Panc1 (cell line): ENCODE measurements around the gene ZNF761. TPM values are rescaled to one million over a fixed set of nuclear protein-coding genes. Genes with fewer than 3 reads are reported as not detected.
"Not testable (repeated sequence)": the region's sequence is repeated elsewhere in the genome, so short reads cannot be mapped to it uniquely, and the experiment has no call there.

ENCODE experiments used
- ATAC-seq: fragments of 200-7000 bp; cut with Tn5 transposase; 2 replicates; pipeline ENCODE4 v1.9.1; 2020; ENCODE audit warnings: mild to moderate bottlenecking, moderate library complexity
- BruUV-seq: library from RNA; stranded (reverse); fragments of 400-500 nt; replicated peaks from 2 replicates; lab custom pipeline; 2021; lab: Mats Ljungman, UMichigan
- CTCF ChIA-PET: fragments of 300-600 bp; sonication (Branson Sonifier 250); formaldehyde crosslinking; loops from one replicate; lab custom pipeline; 2022; ENCODE audit warnings: antibody characterized with exemption; lab: Charles Lee
- POLR2A ChIA-PET: fragments of 300-600 bp; sonication (Branson Sonifier 250); formaldehyde crosslinking; loops from one replicate; lab custom pipeline; 2022; ENCODE audit warnings: antibody characterized with exemption; lab: Charles Lee
- DNase-seq: peaks from one replicate; pipeline ENCODE4 v3.0.0-alpha.2; 2010; ENCODE audit warnings: low read depth, low spot score
- H3K27ac ChIP-seq: 2 replicates; pipeline ENCODE4 v1.5.1; 2011; ENCODE audit warnings: mild to moderate bottlenecking, low read length, inconsistent platforms
- H3K27me3 ChIP-seq: fragments of 200-500 bp; sonication (Bioruptor generic); 2 replicates; pipeline ENCODE4 v1.6.0; 2014; ENCODE audit warnings: low read length, inconsistent platforms; ENCODE audit not compliant: control insufficient read depth, insufficient read depth
- H3K36me3 ChIP-seq: fragments of 200-500 bp; sonication (Bioruptor generic); 2 replicates; pipeline ENCODE4 v1.5.1; 2014; ENCODE audit warnings: inconsistent platforms, mild to moderate bottlenecking, low read length, moderate library complexity; ENCODE audit not compliant: control insufficient read depth, insufficient read depth
- H3K4me1 ChIP-seq: 2 replicates; pipeline ENCODE4 v1.5.1; 2011; ENCODE audit warnings: inconsistent platforms, mild to moderate bottlenecking, low read length, moderate library complexity; ENCODE audit not compliant: control insufficient read depth, insufficient read depth
- H3K4me3 ChIP-seq, 2 experiments: 2 replicates each; pipeline ENCODE4 v1.5.1; 2011 to 2012; ENCODE audit warnings: low read depth in 2 of 2, low read length in 2 of 2, mild to moderate bottlenecking in 2 of 2, inconsistent platforms in 1 of 2, moderate library complexity in 1 of 2
- H3K9me3 ChIP-seq: fragments of 200-500 bp; sonication (Bioruptor generic); 2 replicates; pipeline ENCODE4 v1.5.1; 2014; ENCODE audit warnings: low read depth, mild to moderate bottlenecking, inconsistent platforms, low read length, moderate library complexity; ENCODE audit not compliant: control insufficient read depth, insufficient read depth
- CTCF ChIP-seq: fragments of 450-650 bp; IDR thresholded peaks from 2 replicates; pipeline ENCODE4 v1.5.1; 2017; ENCODE audit warnings: mild to moderate bottlenecking
- POLR2AphosphoS5 ChIP-seq: IDR thresholded peaks from 2 replicates; pipeline ENCODE4 v1.6.1; 2012; ENCODE audit warnings: mild to moderate bottlenecking, low read depth, low read length, moderate library complexity
- SIN3A ChIP-seq: IDR thresholded peaks from 2 replicates; pipeline ENCODE4 v1.6.1; 2012; ENCODE audit warnings: low read depth, mild to moderate bottlenecking, low read length, moderate library complexity, borderline replicate concordance; ENCODE audit not compliant: insufficient read depth
- TCF7L2 ChIP-seq: IDR thresholded peaks from 2 replicates; pipeline ENCODE4 v1.6.1; 2011; ENCODE audit warnings: mild to moderate bottlenecking, low read depth, low read length, inconsistent platforms
- in situ Hi-C: cut with HindIII; loops from 2 replicates; pipeline ENCODE4 v1.10.0; 2016; ENCODE audit warnings: low sequenced_read_pairs, low pct_unique_long_range_greater_than_20kb
- intact Hi-C: fragments of 100-400 bp; cut with micrococcal nuclease; formaldehyde crosslinking; loops from one replicate; pipeline ENCODE4 v1.10.0; 2022; ENCODE audit not compliant: unreplicated experiment
- total RNA-seq: library from RNA; stranded (reverse); gene quantifications from one replicate; pipeline ENCODE4 v1.2.1, GENCODE V29; 2021; ENCODE audit not compliant: unreplicated experiment
- TF ChIP-seq, protein P1 (sequence below), 2 experiments: IDR thresholded peaks; 2 replicates each; pipeline ENCODE4 v1.6.1; 2011 to 2012; ENCODE audit warnings: low read depth in 2 of 2, control low read depth in 1 of 2, low read length in 1 of 2, mild to moderate bottlenecking in 1 of 2, moderate library complexity in 1 of 2; ENCODE audit not compliant: insufficient read depth in 1 of 2

The ZNF761 gene
- total RNA-seq, 1 experiment from 2014 or later = 21.8 TPM

GRCh38 chr19:53504365-53504703 is 72.5 kb downstream of the ZNF761 start:
- peak overlapping the region in 1 of 2 experiments; percentile 3; a peak in 2 of 4 replicates for H3K4me3 ChIP-seq
- CTCF ChIA-PET, H3K27me3 ChIP-seq, H3K9me3 ChIP-seq, intact Hi-C loops, H3K36me3 ChIP-seq, H3K27ac ChIP-seq, POLR2A ChIA-PET, BruUV-seq, in situ Hi-C loops, DNase-seq, H3K4me1 ChIP-seq: not testable (repeated sequence)
- TF ChIP-seq CTCF = peak; percentile 83
- peak; percentile 88 for ATAC-seq

DNA sequence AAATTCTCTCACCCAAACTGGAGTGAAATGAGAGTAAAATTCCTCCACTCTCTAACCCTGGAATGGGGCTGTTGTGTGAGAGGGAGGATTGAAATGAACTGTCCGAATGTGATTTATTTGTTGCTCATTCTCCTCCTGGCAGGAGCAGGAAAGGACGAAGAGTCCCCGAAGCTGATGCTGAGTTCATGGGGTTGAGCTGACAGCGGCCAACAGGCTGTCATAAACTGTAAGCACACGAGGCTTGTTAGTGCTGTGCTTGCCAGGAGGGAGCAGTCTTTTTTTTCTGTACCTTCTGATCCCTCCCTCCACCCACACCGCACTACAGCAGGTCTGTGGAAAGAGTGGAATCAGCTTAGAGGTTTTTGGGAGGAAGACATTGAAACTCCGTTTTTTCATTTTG is 73.1 kb downstream of the ZNF761 start:
- TF ChIP-seq CTCF (no peak), SIN3A (no peak)
- Histone ChIP-seq H3K9me3 (no peaks in the 10 kb centered on the region), H3K27ac (no peak overlapping the region), H3K27me3 (peaks cover 2% of the 10 kb centered on the region; the same call in 1 of the 2 replicates), H3K4me1 (peaks cover 7% of the 10 kb centered on the region; the same call in 1 of the 2 replicates), H3K4me3 (no peak overlapping the region; a peak in 1 of 4 replicates), H3K36me3 (no peaks in the 10 kb centered on the region)
- intact Hi-C loops (no loop called here), in situ Hi-C loops (no loop called here)
- ChIA-PET POLR2A (no interaction called here), CTCF (interaction anchor here (0.7 kb wide), 1 partner anchor 559 kb away, joined by 3 read pairs; the partner anchor contains the start of gene VSTM1)
- no peak for DNase-seq
- no TSS peak for BruUV-seq
- no peak for ATAC-seq

DNA sequence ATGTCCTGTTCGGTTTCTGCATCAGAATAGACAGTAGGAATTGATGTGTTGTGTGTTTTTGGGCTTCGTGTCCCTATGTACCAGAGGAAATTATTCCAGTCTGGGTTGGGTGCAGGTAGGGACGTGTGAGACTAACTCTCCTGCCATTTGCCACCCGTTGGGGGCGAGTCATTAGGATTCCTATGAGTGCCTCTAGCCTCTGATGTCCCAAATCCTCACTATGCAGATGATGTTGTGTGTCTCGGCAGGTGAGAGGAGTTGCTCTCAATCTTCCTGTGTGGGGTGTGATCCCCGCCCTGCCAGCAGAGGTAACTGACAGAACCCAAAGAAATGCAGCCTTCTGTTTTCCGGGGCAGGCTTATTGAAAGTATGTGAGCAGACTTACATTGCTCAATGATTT is 74.9 kb downstream of the ZNF761 start:
- no peak for TF ChIP-seq SIN3A
- no peak for TF ChIP-seq POLR2AphosphoS5
- TF ChIP-seq, protein P1, sequence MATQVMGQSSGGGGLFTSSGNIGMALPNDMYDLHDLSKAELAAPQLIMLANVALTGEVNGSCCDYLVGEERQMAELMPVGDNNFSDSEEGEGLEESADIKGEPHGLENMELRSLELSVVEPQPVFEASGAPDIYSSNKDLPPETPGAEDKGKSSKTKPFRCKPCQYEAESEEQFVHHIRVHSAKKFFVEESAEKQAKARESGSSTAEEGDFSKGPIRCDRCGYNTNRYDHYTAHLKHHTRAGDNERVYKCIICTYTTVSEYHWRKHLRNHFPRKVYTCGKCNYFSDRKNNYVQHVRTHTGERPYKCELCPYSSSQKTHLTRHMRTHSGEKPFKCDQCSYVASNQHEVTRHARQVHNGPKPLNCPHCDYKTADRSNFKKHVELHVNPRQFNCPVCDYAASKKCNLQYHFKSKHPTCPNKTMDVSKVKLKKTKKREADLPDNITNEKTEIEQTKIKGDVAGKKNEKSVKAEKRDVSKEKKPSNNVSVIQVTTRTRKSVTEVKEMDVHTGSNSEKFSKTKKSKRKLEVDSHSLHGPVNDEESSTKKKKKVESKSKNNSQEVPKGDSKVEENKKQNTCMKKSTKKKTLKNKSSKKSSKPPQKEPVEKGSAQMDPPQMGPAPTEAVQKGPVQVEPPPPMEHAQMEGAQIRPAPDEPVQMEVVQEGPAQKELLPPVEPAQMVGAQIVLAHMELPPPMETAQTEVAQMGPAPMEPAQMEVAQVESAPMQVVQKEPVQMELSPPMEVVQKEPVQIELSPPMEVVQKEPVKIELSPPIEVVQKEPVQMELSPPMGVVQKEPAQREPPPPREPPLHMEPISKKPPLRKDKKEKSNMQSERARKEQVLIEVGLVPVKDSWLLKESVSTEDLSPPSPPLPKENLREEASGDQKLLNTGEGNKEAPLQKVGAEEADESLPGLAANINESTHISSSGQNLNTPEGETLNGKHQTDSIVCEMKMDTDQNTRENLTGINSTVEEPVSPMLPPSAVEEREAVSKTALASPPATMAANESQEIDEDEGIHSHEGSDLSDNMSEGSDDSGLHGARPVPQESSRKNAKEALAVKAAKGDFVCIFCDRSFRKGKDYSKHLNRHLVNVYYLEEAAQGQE (IDR thresholded peaks at IDR 0.05; ENCODE audit: insufficient read depth in 1 of 2, low read depth in 2 of 2, low read length in 1 of 2) = no peak
- no peak for TF ChIP-seq TCF7L2
- TF ChIP-seq CTCF = no peak
- Histone ChIP-seq H3K4me1 (peaks cover 7% of the 10 kb centered on the region; the same call in 1 of the 2 replicates), H3K36me3 (no peaks in the 10 kb centered on the region), H3K9me3 (no peaks in the 10 kb centered on the region), H3K4me3 (no peak overlapping the region), H3K27me3 (peaks cover 2% of the 10 kb centered on the region; the same call in 1 of the 2 replicates), H3K27ac (no peak overlapping the region)
- DNase-seq (no peak), ATAC-seq (no peak)
- CTCF ChIA-PET = no interaction called here
- POLR2A ChIA-PET = no interaction called here
- intact Hi-C loops (no loop called here), in situ Hi-C loops (no loop called here)
- no TSS peak for BruUV-seq
